ENCODE results near the gene GRM8.

GRM8 gene

GRCh38 chr7:126953461-126953860 is 299.3 kb downstream of the GRM8 start:
- TF ChIP-seq, protein P1, sequence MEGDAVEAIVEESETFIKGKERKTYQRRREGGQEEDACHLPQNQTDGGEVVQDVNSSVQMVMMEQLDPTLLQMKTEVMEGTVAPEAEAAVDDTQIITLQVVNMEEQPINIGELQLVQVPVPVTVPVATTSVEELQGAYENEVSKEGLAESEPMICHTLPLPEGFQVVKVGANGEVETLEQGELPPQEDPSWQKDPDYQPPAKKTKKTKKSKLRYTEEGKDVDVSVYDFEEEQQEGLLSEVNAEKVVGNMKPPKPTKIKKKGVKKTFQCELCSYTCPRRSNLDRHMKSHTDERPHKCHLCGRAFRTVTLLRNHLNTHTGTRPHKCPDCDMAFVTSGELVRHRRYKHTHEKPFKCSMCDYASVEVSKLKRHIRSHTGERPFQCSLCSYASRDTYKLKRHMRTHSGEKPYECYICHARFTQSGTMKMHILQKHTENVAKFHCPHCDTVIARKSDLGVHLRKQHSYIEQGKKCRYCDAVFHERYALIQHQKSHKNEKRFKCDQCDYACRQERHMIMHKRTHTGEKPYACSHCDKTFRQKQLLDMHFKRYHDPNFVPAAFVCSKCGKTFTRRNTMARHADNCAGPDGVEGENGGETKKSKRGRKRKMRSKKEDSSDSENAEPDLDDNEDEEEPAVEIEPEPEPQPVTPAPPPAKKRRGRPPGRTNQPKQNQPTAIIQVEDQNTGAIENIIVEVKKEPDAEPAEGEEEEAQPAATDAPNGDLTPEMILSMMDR (IDR thresholded peaks at IDR 0.05; ENCODE audit: borderline replicate concordance, control extremely low read depth, extremely low read depth, insufficient read depth, missing control alignments) = no peak
- in situ Hi-C loops (cut with MboI; ENCODE audit: low sequenced_read_pairs, unreplicated experiment) = no loop called here
- DNase-seq (ENCODE audit: low spot score) = no peak

GRCh38 chr7:126948664-126949063 is 304.1 kb downstream of the GRM8 start:
- TF ChIP-seq, protein P1 (IDR thresholded peaks at IDR 0.05; ENCODE audit: borderline replicate concordance, control extremely low read depth, extremely low read depth, insufficient read depth, missing control alignments) = no peak
- DNase-seq (ENCODE audit: low spot score) = no peak
- in situ Hi-C loops (cut with MboI; ENCODE audit: low sequenced_read_pairs, unreplicated experiment) = no loop called here

DNA sequence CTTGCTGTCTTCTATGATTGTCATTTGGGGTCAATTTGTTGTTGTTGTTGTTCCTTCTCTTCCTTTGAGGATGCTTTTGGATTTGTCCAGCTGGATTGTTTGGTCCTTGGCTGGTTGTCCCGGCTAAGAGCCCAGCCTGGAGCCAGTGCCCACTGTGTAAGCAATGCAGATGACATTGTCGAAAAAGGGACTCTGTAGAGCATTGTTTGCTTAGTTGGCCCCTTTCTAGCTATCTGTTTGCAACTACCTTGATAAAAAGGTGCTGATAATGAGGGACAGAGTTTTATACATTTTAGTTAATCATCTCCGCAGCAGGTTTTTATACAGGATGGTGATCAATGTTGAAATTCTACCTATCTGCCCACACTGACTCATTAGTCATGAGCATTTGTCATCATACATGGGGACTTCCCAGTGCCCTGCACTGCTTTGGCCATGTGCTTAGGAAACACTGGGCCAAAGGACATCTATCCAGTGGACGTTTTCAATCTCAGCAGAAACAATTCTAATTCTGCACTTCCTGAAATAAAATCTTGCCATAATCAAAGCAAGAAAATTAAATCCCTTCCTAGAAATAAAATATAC is 311.9 kb downstream of the GRM8 start:
- no peak for DNase-seq (ENCODE audit: low spot score)
- in situ Hi-C loops (cut with MboI; ENCODE audit: low sequenced_read_pairs, unreplicated experiment) = no loop called here
- TF ChIP-seq, protein P1 (IDR thresholded peaks at IDR 0.05; ENCODE audit: borderline replicate concordance, control extremely low read depth, extremely low read depth, insufficient read depth, missing control alignments) = no peak

DNA sequence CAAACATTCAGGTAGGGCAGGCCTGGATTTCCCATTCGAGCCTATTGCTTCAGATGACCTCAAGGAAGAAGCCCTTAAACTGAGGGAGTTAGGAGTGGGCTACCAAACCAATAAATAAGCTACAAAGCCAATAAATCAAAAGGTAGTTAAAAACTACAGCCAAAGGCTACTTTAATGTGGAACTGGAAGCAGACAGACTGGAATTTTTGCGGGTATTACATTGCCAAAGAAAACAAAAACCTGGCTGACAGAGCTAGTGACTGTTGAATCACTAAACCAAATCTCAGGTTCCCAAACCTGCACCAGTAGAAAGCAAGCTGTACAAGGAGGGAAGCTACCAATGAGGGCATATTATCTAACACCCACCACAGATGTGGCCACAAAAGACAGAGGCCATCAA is 315.6 kb downstream of the GRM8 start:
- TF ChIP-seq, protein P1 (IDR thresholded peaks at IDR 0.05; ENCODE audit: borderline replicate concordance, control extremely low read depth, extremely low read depth, insufficient read depth, missing control alignments) = no peak
- in situ Hi-C loops (cut with MboI; ENCODE audit: low sequenced_read_pairs, unreplicated experiment) = no loop called here
- no peak for DNase-seq (ENCODE audit: low spot score)

DNA sequence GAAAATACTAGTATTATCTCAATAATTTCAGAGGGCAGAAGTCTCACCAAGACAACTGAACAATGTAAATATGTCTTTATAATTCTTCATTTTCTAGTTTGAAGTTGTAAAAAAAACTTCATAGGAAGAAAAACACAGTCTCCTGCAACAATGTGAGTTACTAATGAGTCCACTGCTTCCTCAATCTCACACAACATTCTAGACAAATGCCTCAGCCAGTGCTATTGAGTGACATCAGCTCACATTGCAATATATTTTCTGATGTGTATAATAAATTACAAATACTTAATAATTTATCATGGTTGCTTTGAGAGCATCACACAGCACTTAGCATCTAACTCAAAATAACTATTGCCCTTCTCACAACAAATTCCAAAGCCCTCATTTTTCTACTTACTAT is 321.2 kb downstream of the GRM8 start:
- TF ChIP-seq, protein P1 (IDR thresholded peaks at IDR 0.05; ENCODE audit: borderline replicate concordance, control extremely low read depth, extremely low read depth, insufficient read depth, missing control alignments) = no peak
- DNase-seq (ENCODE audit: low spot score) = no peak
- in situ Hi-C loops (cut with MboI; ENCODE audit: low sequenced_read_pairs, unreplicated experiment) = no loop called here

DNA sequence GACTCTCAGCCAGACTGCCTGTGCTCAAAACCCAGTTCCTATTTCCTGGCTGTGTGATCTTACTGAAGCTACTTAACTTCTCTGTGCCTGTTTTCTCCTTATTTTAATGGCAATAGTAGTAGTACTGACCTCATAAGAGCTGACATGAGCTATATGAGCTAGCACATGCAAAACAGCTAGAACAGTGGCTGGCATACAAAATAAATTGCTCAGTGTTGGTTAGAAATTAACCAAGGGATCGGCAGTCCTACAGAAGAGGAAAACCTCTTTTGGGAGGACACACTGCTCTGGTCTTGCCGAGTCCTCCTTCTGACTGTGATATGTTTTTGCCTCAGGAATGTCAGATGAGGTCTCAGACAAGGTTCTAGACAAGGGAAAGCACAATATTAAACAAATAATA is 322.6 kb downstream of the GRM8 start:
- in situ Hi-C loops (cut with MboI; ENCODE audit: low sequenced_read_pairs, unreplicated experiment) = no loop called here
- DNase-seq (ENCODE audit: low spot score) = no peak
- TF ChIP-seq, protein P1 (IDR thresholded peaks at IDR 0.05; ENCODE audit: borderline replicate concordance, control extremely low read depth, extremely low read depth, insufficient read depth, missing control alignments) = no peak

All from GM13976 (cell line).